Stomach smooth muscle (tissue), 2 donors: ENCODE measurements around the gene BTBD8.

Experiments
- H3K27ac ChIP-seq: one replicate; pipeline ENCODE4 v1.7.0; 2013; ENCODE audit warnings: mild to moderate bottlenecking, low read length, inconsistent platforms
- H3K27me3 ChIP-seq, 2 donors: one replicate each; pipeline ENCODE4 v1.7.0; 2013; ENCODE audit warnings: low read length in 2 of 2; ENCODE audit not compliant: insufficient read depth in 2 of 2, control insufficient read depth in 1 of 2
- H3K36me3 ChIP-seq, 2 donors: one replicate each; pipeline ENCODE4 v1.7.0; 2013; ENCODE audit warnings: low read length in 2 of 2; ENCODE audit not compliant: control insufficient read depth in 2 of 2, insufficient read depth in 2 of 2
- H3K4me1 ChIP-seq: one replicate; pipeline ENCODE4 v1.7.0; 2013; ENCODE audit warnings: low read length; ENCODE audit not compliant: control insufficient read depth, insufficient read depth
- H3K4me3 ChIP-seq, 2 donors: one replicate each; pipeline ENCODE4 v1.7.0; 2013; ENCODE audit warnings: low read length in 2 of 2
- H3K9ac ChIP-seq, 2 donors: one replicate each; pipeline ENCODE4 v1.7.0; 2013; ENCODE audit warnings: low read length in 2 of 2, mild to moderate bottlenecking in 1 of 2
- H3K9me3 ChIP-seq, 2 donors: one replicate each; pipeline ENCODE4 v1.7.0; 2013; ENCODE audit warnings: low read length in 2 of 2; ENCODE audit not compliant: control insufficient read depth in 2 of 2
- donor health status: healthy.
- donor health status: Pancreatic carcinoma.

Gene BTBD8

GRCh38 chr1:92091625-92092024 is 11.5 kb downstream of the BTBD8 start:
- H3K27me3 ChIP-seq, result no peaks in the 10 kb centered on the region
- peaks cover 0 to 2% of the 10 kb centered on the region in 2 donors for H3K36me3 ChIP-seq
- no peak overlapping the region for H3K27ac ChIP-seq
- no peaks in the 10 kb centered on the region for H3K4me1 ChIP-seq
- no peaks in the 10 kb centered on the region for H3K9me3 ChIP-seq
- no peak overlapping the region for H3K4me3 ChIP-seq
- no peak overlapping the region for H3K9ac ChIP-seq

GRCh38 chr1:92094090-92094489 is 13.9 kb downstream of the BTBD8 start:
- no peak overlapping the region for H3K4me3 ChIP-seq
- no peak overlapping the region for H3K9ac ChIP-seq
- peaks cover 0 to 2% of the 10 kb centered on the region in 2 donors for H3K36me3 ChIP-seq
- H3K27ac ChIP-seq, result no peak overlapping the region
- H3K4me1 ChIP-seq, result no peaks in the 10 kb centered on the region
- H3K9me3 ChIP-seq, result no peaks in the 10 kb centered on the region
- no peaks in the 10 kb centered on the region for H3K27me3 ChIP-seq

- H3K4me1 ChIP-seq, result no peaks in the 10 kb centered on the region
- H3K27me3 ChIP-seq, result no peaks in the 10 kb centered on the region
- H3K36me3 ChIP-seq, result peaks cover 0 to under 1% of the 10 kb centered on the region in 2 donors
- H3K4me3 ChIP-seq, result no peak overlapping the region
- no peak overlapping the region for H3K9ac ChIP-seq
- H3K27ac ChIP-seq, result no peak overlapping the region
- H3K9me3 ChIP-seq, result no peaks in the 10 kb centered on the region
Measured at GRCh38 chr1:92094595-92094994, 14.4 kb downstream of the BTBD8 start.

- Histone ChIP-seq H3K9me3 (no peaks in the 10 kb centered on the region), H3K9ac (no peak overlapping the region), H3K36me3 (no peaks in the 10 kb centered on the region), H3K27ac (no peak overlapping the region), H3K27me3 (no peaks in the 10 kb centered on the region), H3K4me1 (no peaks in the 10 kb centered on the region), H3K4me3 (no peak overlapping the region)
Measured at GRCh38 chr1:92095874-92096273, 15.7 kb downstream of the BTBD8 start.

GRCh38 chr1:92096317-92096716 is 16.2 kb downstream of the BTBD8 start:
- H3K9me3 ChIP-seq, result no peaks in the 10 kb centered on the region

GRCh38 chr1:92105546-92106081 is 25.5 kb downstream of the BTBD8 start:
- Histone ChIP-seq H3K36me3 (peaks cover 7 to 8% of the 10 kb centered on the region in 2 donors), H3K9ac (no peak overlapping the region), H3K27ac (no peak overlapping the region), H3K27me3 (no peaks in the 10 kb centered on the region), H3K9me3 (no peaks in the 10 kb centered on the region), H3K4me3 (no peak overlapping the region), H3K4me1 (no peaks in the 10 kb centered on the region)

More at GRCh38 chr1:92096317-92096716, 16.2 kb downstream of the BTBD8 start:
- Histone ChIP-seq H3K4me1 (no peaks in the 10 kb centered on the region), H3K27ac (no peak overlapping the region), H3K36me3 (no peaks in the 10 kb centered on the region), H3K4me3 (no peak overlapping the region), H3K27me3 (no peaks in the 10 kb centered on the region), H3K9ac (no peak overlapping the region)

GRCh38 chr1:92108631-92109030 is 28.5 kb downstream of the BTBD8 start:
- no peak overlapping the region for H3K9ac ChIP-seq
- no peak overlapping the region for H3K27ac ChIP-seq
- no peak overlapping the region for H3K4me3 ChIP-seq
- no peaks in the 10 kb centered on the region for H3K4me1 ChIP-seq
- H3K27me3 ChIP-seq, result no peaks in the 10 kb centered on the region
- H3K36me3 ChIP-seq, result peaks cover 5 to 7% of the 10 kb centered on the region in 2 donors
- H3K9me3 ChIP-seq, result no peaks in the 10 kb centered on the region

- no peaks in the 10 kb centered on the region for H3K4me1 ChIP-seq
- H3K36me3 ChIP-seq, result no peaks in the 10 kb centered on the region
- no peaks in the 10 kb centered on the region for H3K27me3 ChIP-seq
- no peak overlapping the region for H3K4me3 ChIP-seq
- no peak overlapping the region for H3K27ac ChIP-seq
- H3K9ac ChIP-seq, result no peak overlapping the region
- no peaks in the 10 kb centered on the region for H3K9me3 ChIP-seq
Measured at GRCh38 chr1:92117526-92117925, 37.4 kb downstream of the BTBD8 start.

- no peaks in the 10 kb centered on the region for H3K27me3 ChIP-seq
- no peak overlapping the region for H3K4me3 ChIP-seq
- no peak overlapping the region for H3K27ac ChIP-seq
- no peaks in the 10 kb centered on the region for H3K36me3 ChIP-seq
- no peak overlapping the region for H3K9ac ChIP-seq
- no peaks in the 10 kb centered on the region for H3K4me1 ChIP-seq
- no peaks in the 10 kb centered on the region for H3K9me3 ChIP-seq
Measured at GRCh38 chr1:92118826-92119225, 38.7 kb downstream of the BTBD8 start.

GRCh38 chr1:92123868-92124267 is 43.7 kb downstream of the BTBD8 start:
- H3K9ac ChIP-seq, result no peak overlapping the region
- no peak overlapping the region for H3K4me3 ChIP-seq
- no peaks in the 10 kb centered on the region for H3K9me3 ChIP-seq
- no peaks in the 10 kb centered on the region for H3K4me1 ChIP-seq
- H3K27me3 ChIP-seq, result no peaks in the 10 kb centered on the region
- H3K27ac ChIP-seq, result no peak overlapping the region
- H3K36me3 ChIP-seq, result no peaks in the 10 kb centered on the region

GRCh38 chr1:92125204-92125603 is 45.1 kb downstream of the BTBD8 start:
- H3K4me1 ChIP-seq, result no peaks in the 10 kb centered on the region
- no peaks in the 10 kb centered on the region for H3K36me3 ChIP-seq
- no peak overlapping the region for H3K27ac ChIP-seq
- no peak overlapping the region for H3K9ac ChIP-seq
- no peak overlapping the region for H3K4me3 ChIP-seq
- H3K9me3 ChIP-seq, result no peaks in the 10 kb centered on the region
- no peaks in the 10 kb centered on the region for H3K27me3 ChIP-seq
